Activated naive CD4-positive, alpha-beta T cell treated with Interleukin-2 at 50 U/mL for 16 hours (primary cell): ENCODE results near the gene PLPPR3.

ENCODE experiments used
- DNase-seq: peaks from one replicate; pipeline ENCODE4 v3.0.0-alpha.2; 2020

PLPPR3 gene

DNA sequence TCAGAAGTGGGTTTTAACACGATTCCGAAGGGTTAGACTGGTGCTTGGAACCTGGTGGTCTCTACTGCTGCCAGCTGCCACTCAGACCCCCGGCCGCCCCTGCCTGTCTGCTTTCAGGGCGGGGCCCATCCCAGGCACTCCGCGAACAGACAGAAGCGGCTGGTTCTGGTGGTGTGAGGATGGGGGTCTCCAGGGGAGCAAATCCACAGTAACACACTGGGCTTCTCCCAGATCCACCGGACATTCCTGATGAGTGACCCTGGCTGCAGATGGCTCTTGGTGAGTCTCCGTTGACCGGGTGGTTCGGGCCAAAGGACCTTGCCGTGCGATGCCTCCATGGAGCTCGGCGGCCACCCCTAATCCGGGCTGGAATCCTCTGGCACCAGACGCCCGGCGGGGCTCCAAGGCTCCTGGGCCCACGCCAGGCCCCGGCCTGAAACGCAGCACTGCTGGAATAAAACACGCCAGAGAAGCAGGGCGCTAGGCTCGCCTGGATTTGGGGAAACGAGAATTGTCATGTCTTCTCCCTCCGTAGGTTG lies 26.6 kb downstream of the PLPPR3 start:
- no peak for DNase-seq

- no peak for DNase-seq
Measured at GRCh38 chr19:793806-794205, 27.9 kb downstream of the PLPPR3 start.

DNA sequence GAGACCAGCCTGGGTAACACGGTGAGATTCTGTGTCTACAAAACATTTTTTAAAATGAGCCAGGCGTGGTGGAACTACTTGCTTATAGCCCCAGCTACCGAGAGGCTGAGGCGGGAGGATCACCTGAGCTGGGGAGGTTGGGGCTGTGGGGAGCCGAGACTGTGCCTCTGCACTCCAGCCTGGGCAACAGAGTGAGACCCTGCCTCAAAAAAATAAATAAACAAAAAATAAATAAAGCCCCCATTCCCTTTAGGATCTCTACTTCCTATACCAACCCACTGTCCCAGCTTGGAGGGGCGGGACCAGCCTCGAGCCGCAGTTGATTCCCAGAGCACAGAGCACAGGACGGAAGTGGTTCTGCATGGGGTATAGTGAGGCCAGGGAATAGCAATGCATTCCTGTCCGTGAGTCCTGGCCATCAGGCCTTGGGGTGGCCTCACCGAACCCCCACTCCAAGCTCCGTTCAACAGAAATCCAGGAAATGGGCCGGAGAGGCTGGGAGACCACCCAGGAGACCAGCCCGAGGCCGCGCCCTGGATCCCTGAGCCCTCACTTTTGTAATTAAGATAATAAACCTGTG lies 29.4 kb downstream of the PLPPR3 start:
- DNase-seq: no peak

- DNase-seq: no peak
Measured at GRCh38 chr19:791567-792305, 30.0 kb downstream of the PLPPR3 start.

GRCh38 chr19:791007-791566 lies 30.7 kb downstream of the PLPPR3 start:
- DNase-seq: no peak

DNA sequence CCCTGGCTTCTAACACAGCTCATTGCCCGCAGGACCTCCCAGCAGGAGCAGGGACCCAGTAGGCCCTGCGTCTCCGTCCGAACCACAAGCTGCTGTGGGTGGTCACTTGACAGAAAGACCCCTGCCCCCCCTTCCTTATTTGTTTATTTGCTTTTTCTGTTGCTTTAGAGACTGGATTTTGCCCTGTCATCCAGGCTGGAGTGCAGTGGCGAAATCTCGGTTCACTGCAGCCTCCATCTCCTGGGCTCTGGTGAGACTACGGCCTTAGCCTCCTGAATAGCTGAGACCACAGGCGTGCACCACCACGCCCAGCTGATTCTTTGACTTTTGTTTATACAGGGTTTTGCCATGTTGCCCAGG lies 32.1 kb downstream of the PLPPR3 start:
- DNase-seq: no peak

DNA sequence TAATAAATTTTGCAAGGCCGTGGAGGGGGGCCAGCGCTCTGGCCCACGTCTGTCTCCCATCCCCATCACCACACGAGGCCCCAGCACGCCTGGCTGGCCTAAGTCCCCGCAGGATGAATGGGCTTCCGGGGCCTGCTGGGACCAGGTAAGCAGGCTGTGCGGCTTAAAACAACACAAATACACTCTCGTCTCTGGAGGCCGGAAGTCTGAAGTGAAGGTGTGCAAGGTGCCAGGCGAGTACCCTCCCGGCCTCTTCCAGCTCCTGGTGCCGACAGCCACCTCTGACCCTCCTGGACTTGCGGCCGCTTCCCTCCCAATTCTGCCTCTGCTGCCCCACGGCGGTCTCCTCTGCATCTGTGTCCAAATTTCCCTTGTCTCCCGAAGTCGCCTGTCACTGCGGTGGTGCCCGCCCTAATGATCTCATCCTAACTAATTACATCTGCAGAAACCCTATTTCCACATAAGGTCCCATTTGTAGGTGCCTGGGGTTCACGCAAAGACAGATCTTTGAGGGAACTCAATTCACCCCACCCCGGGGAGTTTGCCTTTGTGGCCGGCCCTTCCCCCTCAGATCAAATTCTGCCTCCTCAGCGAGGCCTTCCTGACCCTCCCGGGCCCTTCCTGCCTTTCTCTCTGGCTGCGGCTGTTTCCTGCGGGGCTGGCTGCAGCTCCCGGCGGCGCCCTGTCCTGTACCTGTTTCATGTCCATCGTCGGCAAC lies 32.6 kb downstream of the PLPPR3 start:
- DNase-seq: no peak

GRCh38 chr19:788686-788982 lies 33.1 kb downstream of the PLPPR3 start:
- DNase-seq: no peak

GRCh38 chr19:787536-787935 lies 34.2 kb downstream of the PLPPR3 start:
- no peak for DNase-seq

- DNase-seq: no peak
Measured at GRCh38 chr19:784541-784940, 37.2 kb downstream of the PLPPR3 start.

DNA sequence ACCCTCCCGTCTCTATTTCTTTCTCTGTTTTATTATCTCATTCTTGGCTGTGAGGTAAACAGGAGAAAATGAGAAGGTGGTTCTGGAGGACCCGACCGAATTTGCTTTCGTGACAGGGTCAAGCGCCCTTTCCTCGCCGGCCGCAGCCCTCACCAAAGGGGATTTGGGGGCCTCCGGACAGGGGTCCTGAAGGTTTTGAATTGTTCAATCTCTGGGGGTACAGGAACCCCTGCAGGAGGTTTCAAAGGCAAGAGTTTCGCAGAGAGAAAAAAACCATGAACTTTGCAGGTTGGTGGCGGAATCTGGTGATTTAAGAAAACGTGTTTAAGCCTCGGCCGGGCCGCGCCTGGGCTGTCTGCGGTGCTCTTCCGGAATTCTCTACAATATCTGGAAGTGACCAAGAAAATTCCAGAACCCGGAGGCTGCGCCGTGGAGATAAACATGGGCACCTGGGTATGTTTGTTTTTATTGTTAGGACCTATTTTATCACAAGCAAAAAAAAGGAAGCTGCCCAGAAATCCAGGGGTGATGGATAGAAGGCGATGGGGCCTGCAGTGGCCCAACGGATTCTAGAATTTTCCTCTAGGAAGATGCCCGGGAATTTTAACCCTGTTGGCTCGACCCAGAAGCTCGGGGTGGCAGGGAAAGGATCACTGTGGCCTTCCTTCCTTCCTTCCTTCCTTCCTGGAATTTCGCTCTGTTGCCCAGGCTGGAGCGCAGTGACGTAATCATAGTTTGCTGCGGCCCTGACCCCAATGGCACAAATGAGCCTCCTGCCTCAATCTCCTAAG lies 38.7 kb downstream of the PLPPR3 start:
- no peak for DNase-seq

DNA sequence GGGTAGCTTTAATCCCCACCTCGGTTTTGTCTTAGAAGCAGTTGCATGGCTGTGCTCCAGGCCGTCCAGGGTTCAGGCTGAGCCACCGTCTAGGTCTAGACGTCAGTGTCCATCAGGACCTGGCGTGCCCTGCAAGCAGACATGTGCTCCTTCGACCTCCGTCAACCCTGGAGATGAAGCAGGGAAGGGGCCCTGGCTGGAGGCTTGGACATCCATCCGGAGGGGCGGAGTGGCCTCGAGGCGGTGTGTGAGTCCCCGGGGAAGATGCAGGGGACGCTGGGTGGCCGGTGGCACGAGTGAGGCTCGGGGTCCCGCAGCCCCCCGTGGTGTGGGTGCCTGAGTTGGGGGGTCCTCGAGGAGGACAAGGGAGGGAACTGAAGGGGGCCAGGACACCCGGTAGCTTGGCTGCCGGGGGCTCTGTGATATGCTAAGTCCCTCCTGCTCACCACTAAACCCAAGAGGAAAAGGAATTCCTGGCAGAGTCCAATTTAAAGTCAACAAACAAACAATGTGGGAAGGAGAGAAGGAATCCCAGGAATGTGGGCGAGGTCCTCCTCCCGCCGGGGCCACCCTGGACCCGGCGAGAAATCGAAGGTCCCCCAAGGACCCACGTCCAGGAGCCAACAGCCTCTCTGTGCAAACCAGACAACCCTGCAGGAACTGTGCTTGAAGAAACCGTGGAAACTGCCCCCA lies 39.4 kb downstream of the PLPPR3 start:
- no peak for DNase-seq

DNA sequence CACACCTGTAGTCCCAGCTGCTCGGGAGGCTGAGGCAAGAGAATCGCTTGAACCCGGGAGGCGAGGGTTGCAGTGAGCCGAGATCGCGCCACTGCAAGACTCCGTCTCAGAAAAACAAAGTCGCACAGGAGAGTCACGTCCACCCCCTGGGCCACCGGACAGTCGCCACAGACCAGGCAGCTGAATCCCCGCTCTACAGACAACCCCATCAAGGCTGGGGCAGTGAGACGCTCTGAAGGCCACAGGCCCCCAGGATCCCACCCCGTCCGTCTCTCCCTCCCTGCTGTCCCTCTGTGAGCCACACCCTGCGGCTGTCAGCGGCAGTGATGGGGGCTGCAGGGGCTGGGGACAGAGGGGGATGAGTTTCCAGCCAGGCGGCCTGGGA lies 40.0 kb downstream of the PLPPR3 start:
- DNase-seq: no peak

- no peak for DNase-seq
Measured at GRCh38 chr19:780935-781334, 40.8 kb downstream of the PLPPR3 start.

GRCh38 chr19:778910-779653 lies 42.7 kb downstream of the PLPPR3 start:
- no peak for DNase-seq

DNA sequence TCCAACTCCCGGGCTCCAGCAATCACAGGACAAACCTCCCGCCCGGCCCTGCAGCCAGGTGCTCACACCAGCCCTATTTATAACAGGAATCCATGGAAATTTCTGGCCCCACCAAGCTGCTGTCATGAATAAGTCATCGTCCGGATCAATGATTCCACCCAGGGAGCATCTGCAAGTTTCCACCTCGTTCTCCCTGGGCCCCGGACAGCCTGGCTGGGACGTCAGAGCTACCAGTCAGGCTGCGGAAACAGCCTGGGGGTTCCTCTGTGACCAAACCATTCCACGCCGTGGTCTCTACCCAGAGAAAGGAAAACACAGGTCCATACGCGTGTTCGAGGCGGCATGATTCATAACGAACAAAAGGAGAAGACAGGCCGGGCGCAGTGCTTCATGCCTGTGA lies 45.2 kb downstream of the PLPPR3 start:
- DNase-seq: no peak

DNA sequence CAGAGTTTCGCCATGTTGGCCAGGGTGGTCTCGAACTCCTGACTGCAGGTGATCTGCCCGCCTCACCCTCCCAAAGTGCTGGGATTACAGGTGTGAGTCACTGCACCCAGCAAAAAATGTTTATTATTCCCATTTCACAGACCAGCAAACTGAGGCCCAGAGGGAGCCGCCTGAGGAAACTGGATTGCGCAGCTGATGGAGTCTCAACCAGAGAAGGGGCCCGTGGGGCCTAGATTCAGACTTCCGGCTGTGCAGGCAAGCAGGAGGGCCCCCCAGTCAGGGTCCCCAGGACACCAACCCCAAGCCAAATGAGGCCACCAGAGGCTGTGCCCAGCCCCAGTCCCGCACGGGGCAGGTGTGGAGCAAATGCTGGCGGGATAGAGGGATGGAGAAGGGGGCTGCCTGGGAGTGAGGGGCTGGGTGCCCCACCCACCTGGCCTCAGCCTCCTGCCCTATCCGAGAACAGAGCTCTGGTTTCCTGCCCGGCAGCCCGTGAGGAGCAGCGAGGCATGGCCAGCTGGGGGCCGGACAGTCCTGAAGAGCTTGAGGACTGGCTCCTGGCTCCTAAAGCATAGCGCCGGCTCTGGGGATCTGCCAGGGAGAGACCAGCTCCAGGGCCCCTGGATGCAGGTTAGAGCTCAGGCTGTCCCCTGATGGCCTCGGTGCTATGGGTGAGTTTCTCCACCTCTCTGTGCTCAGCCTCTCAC lies 48.9 kb downstream of the PLPPR3 start:
- DNase-seq: no peak

GRCh38 chr19:772063-772462 lies 49.7 kb downstream of the PLPPR3 start:
- DNase-seq: no peak

GRCh38 chr19:771332-771785 lies 50.4 kb downstream of the PLPPR3 start:
- peak; percentile 33 for DNase-seq

- DNase-seq: no peak
Measured at GRCh38 chr19:769616-770015, 52.1 kb downstream of the PLPPR3 start.

DNA sequence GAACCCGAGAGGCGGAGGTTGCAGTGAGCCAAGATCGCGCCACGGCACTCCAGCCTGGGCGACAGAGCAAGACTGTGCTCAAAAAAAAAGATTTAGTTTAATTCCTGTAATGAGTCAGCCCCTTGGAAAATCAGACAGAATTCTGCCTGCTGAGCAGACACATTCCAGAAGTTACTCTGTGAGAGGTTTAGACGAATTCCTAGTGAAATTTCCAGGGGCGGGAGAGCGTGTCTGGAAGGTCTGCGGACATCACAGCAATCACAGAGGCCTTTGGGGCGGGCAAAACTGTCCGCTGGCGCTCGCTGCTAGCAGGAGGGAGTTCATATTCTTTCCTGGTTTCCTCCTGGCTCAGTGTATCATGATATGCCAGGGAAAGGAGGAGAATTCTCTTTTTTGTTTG lies 53.3 kb downstream of the PLPPR3 start:
- DNase-seq: no peak
